ENCODE results near the gene LCOR. TPM values are rescaled to one million over a fixed set of nuclear protein-coding genes. Genes with fewer than 3 reads are reported as not detected.
A peak's percentile ranks its signal among the peaks of the same experiment; 100 is the strongest.

Gene LCOR
- total and polyA plus RNA-seq, 2 of the 4 experiments (the other 2 are of a cell fraction) = 3.7 to 36.9 TPM

DNA sequence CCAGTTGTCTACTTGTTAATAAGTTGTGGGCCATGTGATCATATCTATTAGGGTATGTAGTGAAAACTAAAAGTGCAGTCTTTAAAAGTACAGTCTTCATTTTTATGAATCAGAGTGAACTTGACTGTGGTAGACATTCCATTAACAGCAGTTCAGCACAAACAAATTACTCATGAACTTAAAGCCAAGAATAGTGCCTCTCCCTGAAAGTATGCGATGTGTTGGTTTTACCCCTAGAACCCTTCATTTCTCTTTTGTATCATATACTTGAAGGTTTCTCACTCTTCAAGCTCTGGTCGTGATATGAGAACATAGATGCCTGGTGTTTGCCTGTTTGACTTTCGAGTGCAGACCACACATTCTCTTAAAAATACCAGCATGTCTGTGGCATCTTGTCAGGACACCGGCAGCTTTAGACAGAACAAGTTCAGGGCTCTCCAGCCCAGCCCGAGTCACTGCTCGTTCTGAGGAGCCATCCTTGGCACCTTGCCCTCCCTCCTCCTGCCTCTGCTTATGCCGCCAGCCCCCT is 159.3 kb downstream of the LCOR start:
- POLR2A ChIA-PET (ENCODE audit: unreplicated experiment) = interaction anchor here (0.5 kb wide), 1 partner anchor 233 kb away, joined by 3 read pairs; no protein-coding TSS in a partner anchor
- H4K8ac ChIP-seq (ENCODE audit: low read depth in 2 of 2, low read length in 2 of 2) = peak overlapping the region in 1 of 2 experiments; percentile 15; a peak in 1 of 4 replicates
- 0 out of 2 replicates have a peak, but pooled peaks cover 4% of the 10 kb centered on the region for H4K20me1 ChIP-seq (ENCODE audit: insufficient read depth, low read length)
- intact Hi-C loops (cut with micrococcal nuclease) = loop anchor here (2.0 kb wide), 1 partner anchor 155 kb away; no protein-coding TSS in a partner anchor
- BruUV-seq (replicated peaks) = no TSS peak
- H2BK15ac ChIP-seq (ENCODE audit: low read depth, low read length) = peak overlapping the region; percentile 59; the same call in 1 of the 3 replicates
- dilution Hi-C loops (cut with HindIII; ENCODE audit: low sequenced_read_pairs, unreplicated experiment) = no loop called here
- ATAC-seq (ENCODE audit: low read depth) (peak; percentile 90), DNase-seq (peak; percentile 90)
- in situ Hi-C loops (cut with MboI; ENCODE audit: low sequenced_read_pairs) = no loop called here
- H3K27me3 ChIP-seq (ENCODE audit: control insufficient read depth, insufficient read depth, low read length) = no peaks in the 10 kb centered on the region
- peak overlapping the region; percentile 96 for H2BK120ac ChIP-seq (ENCODE audit: low read depth, low read length)
- no peak overlapping the region for H4K5ac ChIP-seq (ENCODE audit: low read depth, low read length)
- no peaks in the 10 kb centered on the region; the same call in 1 of the 2 replicates for H3K36me3 ChIP-seq (ENCODE audit: control insufficient read depth, insufficient read depth, low read length)
- peak overlapping the region; percentile 77 for H2AFZ ChIP-seq (replicated peaks; ENCODE audit: low read length, poor library complexity)
- H3K4me1 ChIP-seq (ENCODE audit: control insufficient read depth, insufficient read depth, low read length) = peaks cover 14% of the 10 kb centered on the region
- H3K23ac ChIP-seq (ENCODE audit: low read depth, low read length) = peak overlapping the region; percentile 97
- H2BK20ac ChIP-seq (ENCODE audit: low read depth, low read length) = peak overlapping the region; percentile 96
- 0% methylated on average over 1 of the region's 7 CpGs; no CpG with 5 or more reads in 1 of the 2 experiments for WGBS, 2 experiments (ENCODE audit: extremely low coverage in 2 of 2, insufficient read length in 1 of 2)
- H3K4ac ChIP-seq (ENCODE audit: low read depth, low read length) = peak overlapping the region; percentile 89
- H3K9me3 ChIP-seq (ENCODE audit: control insufficient read depth, insufficient read depth, low read length) = no peaks in the 10 kb centered on the region
- peak overlapping the region; percentile 50 for H4K91ac ChIP-seq (ENCODE audit: insufficient read depth, low read depth, low read length)
- peak overlapping the region; percentile 52; the same call in 1 of the 2 replicates for H2AK5ac ChIP-seq (ENCODE audit: low read depth, low read length)
- peak overlapping the region; percentile 90 for H3K4me2 ChIP-seq (ENCODE audit: low read depth, low read length)
- CTCF ChIA-PET = interaction anchor here (0.6 kb wide), 1 partner anchor 52 kb away, joined by 3 read pairs; no protein-coding TSS in a partner anchor
- H3K9ac ChIP-seq (ENCODE audit: low read depth, low read length) = peak overlapping the region; percentile 45; the same call in 1 of the 2 replicates
- H2AK9ac ChIP-seq (replicated peaks; ENCODE audit: low read depth, low read length, poor library complexity) = peak overlapping the region; percentile 71
- peak overlapping the region; percentile 85; the same call in 1 of the 2 replicates for H3K14ac ChIP-seq (replicated peaks; ENCODE audit: low read depth, low read length)
- TF ChIP-seq RCOR1 (IDR thresholded peaks at IDR 0.05; ENCODE audit: insufficient replicate concordance, low read length) (no peak), POLR2A (IDR thresholded peaks at IDR 0.05; ENCODE audit: low read depth, low read length) (no peak)
- TF ChIP-seq, protein P1, sequence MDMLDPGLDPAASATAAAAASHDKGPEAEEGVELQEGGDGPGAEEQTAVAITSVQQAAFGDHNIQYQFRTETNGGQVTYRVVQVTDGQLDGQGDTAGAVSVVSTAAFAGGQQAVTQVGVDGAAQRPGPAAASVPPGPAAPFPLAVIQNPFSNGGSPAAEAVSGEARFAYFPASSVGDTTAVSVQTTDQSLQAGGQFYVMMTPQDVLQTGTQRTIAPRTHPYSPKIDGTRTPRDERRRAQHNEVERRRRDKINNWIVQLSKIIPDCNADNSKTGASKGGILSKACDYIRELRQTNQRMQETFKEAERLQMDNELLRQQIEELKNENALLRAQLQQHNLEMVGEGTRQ (IDR thresholded peaks at IDR 0.05; ENCODE audit: low read depth, low read length) = peak; percentile 69
- H3K18ac ChIP-seq (ENCODE audit: low read depth, low read length) = peak overlapping the region; percentile 10; the same call in 1 of the 2 replicates
- peak overlapping the region; percentile 77; the same call in 1 of the 2 replicates for H3K56ac ChIP-seq (ENCODE audit: extremely low read depth, insufficient read depth, low read length)
- peaks cover 28% of the 10 kb centered on the region for H3K9me1 ChIP-seq (ENCODE audit: insufficient read depth, low read length)
- peak overlapping the region; percentile 11; the same call in 1 of the 2 replicates for H3K4me3 ChIP-seq (ENCODE audit: insufficient read depth, low read depth, low read length)
- H3K79me1 ChIP-seq (ENCODE audit: low read depth in 1 of 2, low read length in 2 of 2) = peaks cover 0 to 17% of the 10 kb centered on the region in 2 experiments; a peak in 2 of 4 replicates
- H3K27ac ChIP-seq (ENCODE audit: insufficient read depth, low read length) = peak overlapping the region; percentile 77
- peak overlapping the region; percentile 83 for H2BK5ac ChIP-seq (ENCODE audit: low read depth, low read length, poor library complexity, severe bottlenecking)

Data from IMR-90 (cell line).